Tibial artery (tissue), 4 donors: ENCODE results near the gene TOMT.
"Not testable (repeated sequence)": the region's sequence is repeated elsewhere in the genome, so short reads cannot be mapped to it uniquely, and the experiment has no call there.

ENCODE experiments used
- DNase-seq, 2 donors: peaks; one replicate each; pipeline ENCODE4 v3.0.0-alpha.2; 2019
- H3K27ac ChIP-seq, 2 donors: fragments of 200-600 bp; sonication (generic) in 1 of 2; 1 replicate in 1 of 2; 2 replicates in 1 of 2; pipeline ENCODE4 v1.5.1; 2018 to 2019; ENCODE audit warnings: mild to moderate bottlenecking in 1 of 2
- H3K27me3 ChIP-seq, 2 donors: fragments of 200-600 bp; sonication (generic) in 1 of 2; one replicate each; pipeline versions ENCODE4 v1.5.1 to v1.6.0; 2016 to 2019
- H3K36me3 ChIP-seq, 3 donors: fragments of 200-600 bp; sonication (generic) in 2 of 3; one replicate each; pipeline ENCODE4 v1.5.1; 2016 to 2019; ENCODE audit warnings: mild to moderate bottlenecking in 2 of 3
- H3K4me1 ChIP-seq, 4 donors: fragments of 200-600 bp; sonication (generic) in 2 of 4; 1 replicate in 3 of 4; 2 replicates in 1 of 4; pipeline ENCODE4 v1.5.1; 2016 to 2019
- H3K4me3 ChIP-seq, 2 donors: fragments of 200-600 bp; sonication (generic) in 1 of 2; 1 replicate in 1 of 2; 2 replicates in 1 of 2; pipeline ENCODE4 v1.5.1; 2018 to 2019; ENCODE audit warnings: mild to moderate bottlenecking in 2 of 2
- H3K9me3 ChIP-seq, 3 donors: fragments of 200-600 bp; sonication (generic) in 1 of 3; one replicate each; pipeline ENCODE4 v1.5.1; 2016 to 2019
- intact Hi-C: fragments of 100-400 bp; cut with DNase I; formaldehyde crosslinking; loops from one replicate; pipeline ENCODE4 v1.15.0; 2023; ENCODE audit warnings: low total_unique reads
- TF ChIP-seq, protein P1 (sequence below), 2 experiments: fragments of 200-600 bp in 1 of 2; fragments of 450-650 bp in 1 of 2; IDR thresholded peaks; one replicate each; pipeline ENCODE4 v1.5.1; 2017 to 2019; ENCODE audit warnings: antibody characterized with exemption in 2 of 2, mild to moderate bottlenecking in 1 of 2, moderate library complexity in 1 of 2

The TOMT gene

DNA sequence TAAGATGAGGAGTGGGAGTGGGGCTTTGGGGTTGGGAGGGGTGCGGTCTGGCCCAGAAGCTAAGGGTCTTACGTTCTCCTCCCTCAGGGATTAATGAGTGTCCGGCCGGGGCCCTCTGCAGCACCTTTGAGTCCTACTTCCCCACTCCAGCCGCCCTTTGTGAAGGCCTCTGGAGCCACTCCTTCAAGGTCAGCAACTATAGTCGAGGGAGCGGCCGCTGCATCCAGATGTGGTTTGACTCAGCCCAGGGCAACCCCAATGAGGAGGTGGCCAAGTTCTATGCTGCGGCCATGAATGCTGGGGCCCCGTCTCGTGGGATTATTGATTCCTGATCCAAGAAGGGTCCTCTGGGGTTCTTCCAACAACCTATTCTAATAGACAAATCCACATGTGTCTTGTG, 33.8 kb downstream of the TOMT start:
- H3K4me1 ChIP-seq: no peaks in the 10 kb centered on the region
- H3K36me3 ChIP-seq: no peaks in the 10 kb centered on the region
- intact Hi-C loops: no loop called here
- no peak overlapping the region for H3K4me3 ChIP-seq
- no peaks in the 10 kb centered on the region for H3K9me3 ChIP-seq
- H3K27ac ChIP-seq: no peak overlapping the region
- TF ChIP-seq, protein P1, sequence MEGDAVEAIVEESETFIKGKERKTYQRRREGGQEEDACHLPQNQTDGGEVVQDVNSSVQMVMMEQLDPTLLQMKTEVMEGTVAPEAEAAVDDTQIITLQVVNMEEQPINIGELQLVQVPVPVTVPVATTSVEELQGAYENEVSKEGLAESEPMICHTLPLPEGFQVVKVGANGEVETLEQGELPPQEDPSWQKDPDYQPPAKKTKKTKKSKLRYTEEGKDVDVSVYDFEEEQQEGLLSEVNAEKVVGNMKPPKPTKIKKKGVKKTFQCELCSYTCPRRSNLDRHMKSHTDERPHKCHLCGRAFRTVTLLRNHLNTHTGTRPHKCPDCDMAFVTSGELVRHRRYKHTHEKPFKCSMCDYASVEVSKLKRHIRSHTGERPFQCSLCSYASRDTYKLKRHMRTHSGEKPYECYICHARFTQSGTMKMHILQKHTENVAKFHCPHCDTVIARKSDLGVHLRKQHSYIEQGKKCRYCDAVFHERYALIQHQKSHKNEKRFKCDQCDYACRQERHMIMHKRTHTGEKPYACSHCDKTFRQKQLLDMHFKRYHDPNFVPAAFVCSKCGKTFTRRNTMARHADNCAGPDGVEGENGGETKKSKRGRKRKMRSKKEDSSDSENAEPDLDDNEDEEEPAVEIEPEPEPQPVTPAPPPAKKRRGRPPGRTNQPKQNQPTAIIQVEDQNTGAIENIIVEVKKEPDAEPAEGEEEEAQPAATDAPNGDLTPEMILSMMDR (IDR thresholded peaks at IDR 0.05): no peak
- H3K27me3 ChIP-seq: no peaks in the 10 kb centered on the region
- DNase-seq: no peak

DNA sequence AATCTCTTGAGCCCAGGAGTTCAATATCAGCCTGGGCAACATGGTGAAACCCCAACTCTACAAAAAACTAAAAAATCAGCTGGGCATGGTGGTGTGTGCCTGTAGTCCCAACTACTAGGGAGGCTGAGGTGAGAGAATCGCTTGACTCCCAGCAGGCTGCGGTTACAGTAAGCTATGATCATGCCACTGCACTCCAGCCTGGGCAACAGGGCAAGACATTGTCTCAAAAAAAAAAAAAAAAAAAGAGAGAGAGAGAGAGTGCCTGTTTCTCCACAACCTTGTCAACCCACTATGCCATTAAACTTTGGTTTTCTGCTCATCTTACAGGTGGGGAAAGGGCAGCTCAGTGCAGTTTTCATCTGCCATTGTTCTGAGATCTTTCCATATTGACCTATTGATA, 34.9 kb downstream of the TOMT start:
- no peak for DNase-seq
- H3K27me3 ChIP-seq: no peaks in the 10 kb centered on the region
- H3K9me3 ChIP-seq: no peaks in the 10 kb centered on the region
- no peaks in the 10 kb centered on the region for H3K4me1 ChIP-seq
- H3K36me3 ChIP-seq: no peaks in the 10 kb centered on the region
- intact Hi-C loops: loop anchor here (10.0 kb wide), 1 partner anchor 116 kb away; no protein-coding TSS in a partner anchor
- no peak overlapping the region for H3K4me3 ChIP-seq
- H3K27ac ChIP-seq: no peak overlapping the region
- TF ChIP-seq, protein P1 (IDR thresholded peaks at IDR 0.05): no peak

DNA sequence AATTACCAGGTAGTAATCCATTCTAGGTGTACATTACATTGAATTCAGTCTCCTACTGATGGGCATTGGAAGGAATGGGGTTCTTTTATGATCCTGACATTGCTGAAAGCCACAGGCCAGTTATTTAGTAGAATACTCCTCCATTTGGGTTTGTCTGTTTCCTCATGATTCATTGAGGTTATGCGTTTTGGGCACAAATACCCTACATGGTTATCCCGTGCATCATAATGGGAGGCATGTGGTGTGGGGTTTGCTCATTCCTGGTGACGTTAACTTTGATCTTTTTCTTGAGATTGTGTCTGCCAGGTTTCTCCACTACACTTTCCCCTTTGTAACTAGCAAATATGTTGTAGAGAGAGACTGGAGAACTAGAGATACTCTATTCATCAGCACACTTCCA, 35.3 kb downstream of the TOMT start:
- TF ChIP-seq, protein P1 (IDR thresholded peaks at IDR 0.05): no peak
- no peaks in the 10 kb centered on the region for H3K36me3 ChIP-seq
- H3K4me3 ChIP-seq: no peak overlapping the region
- intact Hi-C loops: loop anchor here (10.0 kb wide), 1 partner anchor 116 kb away; no protein-coding TSS in a partner anchor
- no peaks in the 10 kb centered on the region for H3K27me3 ChIP-seq
- no peak overlapping the region for H3K27ac ChIP-seq
- no peaks in the 10 kb centered on the region for H3K4me1 ChIP-seq
- no peak for DNase-seq
- no peaks in the 10 kb centered on the region for H3K9me3 ChIP-seq

DNA sequence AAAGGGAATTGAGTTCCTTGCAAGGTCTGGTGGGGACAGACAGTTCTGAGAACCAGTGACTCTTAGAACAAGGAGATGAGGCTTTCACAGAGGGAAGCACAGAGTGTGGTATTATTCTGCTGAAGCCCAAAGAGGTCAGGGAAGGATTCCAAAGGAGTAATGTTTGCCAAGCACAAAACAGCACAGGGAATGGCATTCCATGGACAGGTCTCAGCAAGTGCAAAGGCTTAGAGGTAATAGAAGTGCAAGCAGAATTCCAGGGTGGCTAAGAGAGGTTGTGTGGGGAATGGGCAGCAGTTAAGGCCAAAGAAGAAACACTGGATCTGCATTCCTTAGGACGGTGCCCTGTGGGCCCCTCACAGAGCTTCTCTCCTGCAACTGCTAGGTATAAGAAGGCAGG, 36.4 kb downstream of the TOMT start:
- H3K4me1 ChIP-seq, H3K27ac ChIP-seq, H3K27me3 ChIP-seq, H3K4me3 ChIP-seq, H3K36me3 ChIP-seq, DNase-seq, H3K9me3 ChIP-seq: not testable (repeated sequence)
- intact Hi-C loops: loop anchor here (10.0 kb wide), 1 partner anchor 117 kb away; no protein-coding TSS in a partner anchor

DNA sequence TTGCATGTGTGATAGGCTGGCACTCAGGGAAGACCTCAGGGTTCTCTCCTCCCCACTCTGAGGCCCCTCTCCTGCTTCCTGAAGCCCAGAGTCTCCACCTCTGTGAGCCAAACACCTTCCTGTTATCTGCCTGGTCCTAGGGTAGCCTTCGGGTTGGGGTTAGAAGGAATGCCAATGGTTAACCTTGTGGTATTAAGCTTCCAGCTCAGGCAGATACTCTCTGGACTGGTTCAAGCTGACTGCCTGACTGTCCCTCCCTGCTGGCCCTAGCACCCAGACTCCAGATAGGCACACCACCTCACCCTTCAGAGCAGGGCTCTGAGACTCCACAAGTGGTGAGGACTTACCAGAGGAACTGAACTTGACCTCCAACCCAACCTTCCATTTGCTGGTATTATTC, 36.8 kb downstream of the TOMT start:
- intact Hi-C loops: loop anchor here (10.0 kb wide), 1 partner anchor 118 kb away; no protein-coding TSS in a partner anchor
- H3K4me1 ChIP-seq, H3K27me3 ChIP-seq, H3K27ac ChIP-seq, DNase-seq, H3K36me3 ChIP-seq, H3K9me3 ChIP-seq, H3K4me3 ChIP-seq: not testable (repeated sequence)

DNA sequence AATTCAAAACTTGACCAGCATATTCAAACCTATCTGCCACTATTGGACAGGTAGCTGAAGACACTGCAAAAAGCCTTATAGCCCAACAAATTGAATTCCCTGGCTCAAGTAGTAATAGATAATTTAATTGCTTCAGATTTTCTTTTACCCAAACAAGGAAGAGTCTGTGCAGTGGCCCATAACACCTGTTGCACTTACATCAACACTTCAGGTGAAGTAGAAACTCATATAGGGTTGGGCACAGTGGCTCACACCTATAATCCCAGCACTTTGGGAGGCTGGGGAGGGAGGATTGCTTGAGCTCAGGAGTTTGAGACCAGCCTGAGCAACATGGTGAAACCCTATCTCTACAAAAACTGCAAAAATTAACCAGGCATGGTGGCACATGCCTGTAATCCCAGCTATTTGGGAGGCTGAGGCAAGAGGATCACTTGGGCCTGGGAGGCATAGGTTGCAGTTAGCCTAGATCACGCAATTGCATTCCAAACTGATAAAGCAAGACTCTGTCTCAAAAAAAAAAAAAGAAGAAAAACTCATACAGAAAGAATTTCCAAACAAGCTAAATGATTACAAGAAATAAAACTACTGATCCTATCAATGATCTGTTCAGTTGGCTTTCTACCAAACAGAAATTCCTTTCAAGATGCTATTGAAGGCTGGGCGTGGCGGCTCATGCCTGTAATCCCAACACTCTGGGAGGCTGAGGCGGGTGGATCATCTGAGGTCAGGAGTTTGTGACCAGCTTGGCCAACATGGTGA, 39.3 kb downstream of the TOMT start:
- TF ChIP-seq, protein P1 (IDR thresholded peaks at IDR 0.05): no peak
- intact Hi-C loops: loop anchor here (10.0 kb wide), 1 partner anchor 120 kb away; no protein-coding TSS in a partner anchor
- Histone ChIP-seq H3K4me3 (no peak overlapping the region), H3K4me1 (no peaks in the 10 kb centered on the region), H3K9me3 (no peaks in the 10 kb centered on the region), H3K27me3 (no peaks in the 10 kb centered on the region), H3K27ac (no peak overlapping the region), H3K36me3 (no peaks in the 10 kb centered on the region)
- no peak for DNase-seq
